ENCODE measurements around the gene PLEKHB2. TPM values are rescaled to one million over a fixed set of nuclear protein-coding genes. Genes with fewer than 3 reads are reported as not detected.
"Not testable (repeated sequence)": the region's sequence is repeated elsewhere in the genome, so short reads cannot be mapped to it uniquely, and the experiment has no call there.

The PLEKHB2 gene
- total RNA-seq, 1 experiment from 2014 or later, result 72.0 TPM

- no peaks in the 10 kb centered on the region for H3K4me1 ChIP-seq (ENCODE audit: control insufficient read depth, insufficient read depth, low read length)
- TF ChIP-seq POLR2AphosphoS5 (IDR thresholded peaks at IDR 0.05; ENCODE audit: low read depth, low read length) (no peak), CTCF (IDR thresholded peaks at IDR 0.05) (no peak)
- no peak overlapping the region for H3K4me3 ChIP-seq (ENCODE audit: low read depth in 2 of 2, low read length in 2 of 2)
- ChIA-PET POLR2A (no interaction called here), CTCF (interaction anchor here (0.5 kb wide), 1 partner anchor 169 kb away, joined by 8 read pairs; no protein-coding TSS in a partner anchor)
- DNase-seq (ENCODE audit: low read depth, low spot score) (no peak), ATAC-seq (no peak)
- intact Hi-C loops (cut with micrococcal nuclease; ENCODE audit: unreplicated experiment), result no loop called here
- no peak overlapping the region for H3K27ac ChIP-seq (ENCODE audit: low read length)
- H3K9me3 ChIP-seq (ENCODE audit: control insufficient read depth, insufficient read depth, low read depth, low read length), result no peaks in the 10 kb centered on the region
- in situ Hi-C loops (cut with HindIII; ENCODE audit: low pct_unique_long_range_greater_than_20kb, low sequenced_read_pairs), result no loop called here
- BruUV-seq (replicated peaks), result no TSS peak
- H3K27me3 ChIP-seq (ENCODE audit: control insufficient read depth, insufficient read depth, low read length), result no peaks in the 10 kb centered on the region
- H3K36me3 ChIP-seq (ENCODE audit: control insufficient read depth, insufficient read depth, low read length), result no peaks in the 10 kb centered on the region
These were observed 63.4 kb downstream of the PLEKHB2 start for GRCh38 chr2:131168538-131168937.

GRCh38 chr2:131178050-131178449, 72.9 kb downstream of the PLEKHB2 start:
- ATAC-seq; H3K4me1 ChIP-seq (ENCODE audit: control insufficient read depth, insufficient read depth, low read length); POLR2A ChIA-PET; DNase-seq (ENCODE audit: low read depth, low spot score); in situ Hi-C loops (cut with HindIII; ENCODE audit: low pct_unique_long_range_greater_than_20kb, low sequenced_read_pairs); H3K27ac ChIP-seq (ENCODE audit: low read length); CTCF ChIA-PET; intact Hi-C loops (cut with micrococcal nuclease; ENCODE audit: unreplicated experiment); H3K27me3 ChIP-seq (ENCODE audit: control insufficient read depth, insufficient read depth, low read length); H3K4me3 ChIP-seq (ENCODE audit: low read depth in 2 of 2, low read length in 2 of 2); BruUV-seq (replicated peaks); H3K9me3 ChIP-seq (ENCODE audit: control insufficient read depth, insufficient read depth, low read depth, low read length); H3K36me3 ChIP-seq (ENCODE audit: control insufficient read depth, insufficient read depth, low read length): not testable (repeated sequence)

GRCh38 chr2:131178721-131179418, 73.7 kb downstream of the PLEKHB2 start:
- H3K4me3 ChIP-seq (ENCODE audit: low read depth in 2 of 2, low read length in 2 of 2); POLR2A ChIA-PET; H3K27me3 ChIP-seq (ENCODE audit: control insufficient read depth, insufficient read depth, low read length); ATAC-seq; CTCF ChIA-PET; BruUV-seq (replicated peaks); H3K4me1 ChIP-seq (ENCODE audit: control insufficient read depth, insufficient read depth, low read length); in situ Hi-C loops (cut with HindIII; ENCODE audit: low pct_unique_long_range_greater_than_20kb, low sequenced_read_pairs); intact Hi-C loops (cut with micrococcal nuclease; ENCODE audit: unreplicated experiment); H3K9me3 ChIP-seq (ENCODE audit: control insufficient read depth, insufficient read depth, low read depth, low read length); H3K27ac ChIP-seq (ENCODE audit: low read length); H3K36me3 ChIP-seq (ENCODE audit: control insufficient read depth, insufficient read depth, low read length); DNase-seq (ENCODE audit: low read depth, low spot score): not testable (repeated sequence)

- intact Hi-C loops (cut with micrococcal nuclease; ENCODE audit: unreplicated experiment); CTCF ChIA-PET; in situ Hi-C loops (cut with HindIII; ENCODE audit: low pct_unique_long_range_greater_than_20kb, low sequenced_read_pairs); H3K36me3 ChIP-seq (ENCODE audit: control insufficient read depth, insufficient read depth, low read length); DNase-seq (ENCODE audit: low read depth, low spot score); POLR2A ChIA-PET; BruUV-seq (replicated peaks); H3K4me1 ChIP-seq (ENCODE audit: control insufficient read depth, insufficient read depth, low read length); H3K27ac ChIP-seq (ENCODE audit: low read length); H3K27me3 ChIP-seq (ENCODE audit: control insufficient read depth, insufficient read depth, low read length); H3K4me3 ChIP-seq (ENCODE audit: low read depth in 2 of 2, low read length in 2 of 2); H3K9me3 ChIP-seq (ENCODE audit: control insufficient read depth, insufficient read depth, low read depth, low read length); ATAC-seq: not testable (repeated sequence)
These were observed 76.3 kb downstream of the PLEKHB2 start for GRCh38 chr2:131181451-131181850.

GRCh38 chr2:131193421-131193820, 88.3 kb downstream of the PLEKHB2 start:
- BruUV-seq (replicated peaks); H3K9me3 ChIP-seq (ENCODE audit: control insufficient read depth, insufficient read depth, low read depth, low read length); POLR2A ChIA-PET; H3K36me3 ChIP-seq (ENCODE audit: control insufficient read depth, insufficient read depth, low read length); H3K4me3 ChIP-seq (ENCODE audit: low read depth in 2 of 2, low read length in 2 of 2); H3K4me1 ChIP-seq (ENCODE audit: control insufficient read depth, insufficient read depth, low read length); in situ Hi-C loops (cut with HindIII; ENCODE audit: low pct_unique_long_range_greater_than_20kb, low sequenced_read_pairs); H3K27ac ChIP-seq (ENCODE audit: low read length); ATAC-seq; DNase-seq (ENCODE audit: low read depth, low spot score); H3K27me3 ChIP-seq (ENCODE audit: control insufficient read depth, insufficient read depth, low read length); intact Hi-C loops (cut with micrococcal nuclease; ENCODE audit: unreplicated experiment): not testable (repeated sequence)
- CTCF ChIA-PET, result interaction anchor here (0.6 kb wide), 1 partner anchor 228 kb away, joined by 4 read pairs; no protein-coding TSS in a partner anchor

- H3K36me3 ChIP-seq (ENCODE audit: control insufficient read depth, insufficient read depth, low read length); H3K27me3 ChIP-seq (ENCODE audit: control insufficient read depth, insufficient read depth, low read length); H3K4me3 ChIP-seq (ENCODE audit: low read depth in 2 of 2, low read length in 2 of 2); H3K9me3 ChIP-seq (ENCODE audit: control insufficient read depth, insufficient read depth, low read depth, low read length); CTCF ChIA-PET; in situ Hi-C loops (cut with HindIII; ENCODE audit: low pct_unique_long_range_greater_than_20kb, low sequenced_read_pairs); intact Hi-C loops (cut with micrococcal nuclease; ENCODE audit: unreplicated experiment); ATAC-seq; H3K4me1 ChIP-seq (ENCODE audit: control insufficient read depth, insufficient read depth, low read length); BruUV-seq (replicated peaks); POLR2A ChIA-PET; H3K27ac ChIP-seq (ENCODE audit: low read length); DNase-seq (ENCODE audit: low read depth, low spot score): not testable (repeated sequence)
These were observed 91.0 kb downstream of the PLEKHB2 start for GRCh38 chr2:131196186-131196585.

All from Panc1 (cell line).